Uterus (tissue), 4 donors: ENCODE data around the gene SEC22C. TPM values are rescaled to one million over a fixed set of nuclear protein-coding genes. Genes with fewer than 3 reads are reported as not detected.

ENCODE experiments used
- DNase-seq, 2 donors: peaks; one replicate each; pipeline ENCODE4 v3.0.0-alpha.2; 2019 to 2020
- H3K27ac ChIP-seq, 2 donors: fragments of 200-600 bp; sonication (generic); 1 replicate in 1 of 2; 2 replicates in 1 of 2; pipeline ENCODE4 v1.5.1; 2016 to 2018
- H3K27me3 ChIP-seq, 2 donors: fragments of 200-600 bp; sonication (generic); one replicate each; pipeline ENCODE4 v1.5.1; 2018 to 2019; ENCODE audit warnings: control low read depth in 1 of 2
- H3K36me3 ChIP-seq, 2 donors: fragments of 200-600 bp; sonication (generic); one replicate each; pipeline ENCODE4 v1.5.1; 2019; ENCODE audit warnings: control low read depth in 1 of 2
- H3K4me1 ChIP-seq, 2 donors: fragments of 200-600 bp; sonication (generic); one replicate each; pipeline ENCODE4 v1.5.1; 2018 to 2019; ENCODE audit warnings: control low read depth in 1 of 2
- H3K4me3 ChIP-seq, 2 donors: fragments of 200-600 bp; sonication (generic); 1 replicate in 1 of 2; 2 replicates in 1 of 2; pipeline ENCODE4 v1.5.1; 2018 to 2019; ENCODE audit warnings: mild to moderate bottlenecking in 1 of 2
- H3K9me3 ChIP-seq, 2 donors: fragments of 200-600 bp; sonication (generic); one replicate each; pipeline ENCODE4 v1.5.1; 2019; ENCODE audit warnings: control low read depth in 1 of 2
- POLR2A ChIP-seq, 2 donors: fragments of 450-650 bp; IDR thresholded peaks; one replicate each; pipeline ENCODE4 v1.6.1; 2016; ENCODE audit warnings: antibody characterized with exemption in 2 of 2, mild to moderate bottlenecking in 1 of 2, moderate library complexity in 1 of 2
- intact Hi-C: fragments of 100-400 bp; cut with DNase I; formaldehyde crosslinking; loops from one replicate; pipeline ENCODE4 v1.15.1; 2023; ENCODE audit warnings: low total_unique reads
- total RNA-seq, 4 donors: library from RNA; depleted of rRNA in 3 of 4; stranded (reverse); fragments of >200 nt in 3 of 4; gene quantifications; one replicate each; pipeline versions ENCODE4 v1.1.0 to v1.2.4, GENCODE V29; 2014 to 2023
- TF ChIP-seq, protein P1 (sequence below), 4 experiments: fragments of 200-600 bp in 2 of 4; fragments of 450-650 bp in 2 of 4; sonication (generic) in 2 of 4; IDR thresholded peaks; one replicate each; pipeline ENCODE4 v1.5.1; 2016 to 2019; ENCODE audit warnings: antibody characterized with exemption in 4 of 4, mild to moderate bottlenecking in 2 of 4, moderate library complexity in 1 of 4
- donor health status: DM: yes; HTN: yes; CAD: no.

Gene SEC22C
- total RNA-seq, 4 donors from 2014 or later, result 49.7 to 82.6 (median 66.0) TPM

- intact Hi-C loops, result no loop called here
Measured at GRCh38 chr3:42505849-42506410, 75.8 kb downstream of the SEC22C start.

DNA sequence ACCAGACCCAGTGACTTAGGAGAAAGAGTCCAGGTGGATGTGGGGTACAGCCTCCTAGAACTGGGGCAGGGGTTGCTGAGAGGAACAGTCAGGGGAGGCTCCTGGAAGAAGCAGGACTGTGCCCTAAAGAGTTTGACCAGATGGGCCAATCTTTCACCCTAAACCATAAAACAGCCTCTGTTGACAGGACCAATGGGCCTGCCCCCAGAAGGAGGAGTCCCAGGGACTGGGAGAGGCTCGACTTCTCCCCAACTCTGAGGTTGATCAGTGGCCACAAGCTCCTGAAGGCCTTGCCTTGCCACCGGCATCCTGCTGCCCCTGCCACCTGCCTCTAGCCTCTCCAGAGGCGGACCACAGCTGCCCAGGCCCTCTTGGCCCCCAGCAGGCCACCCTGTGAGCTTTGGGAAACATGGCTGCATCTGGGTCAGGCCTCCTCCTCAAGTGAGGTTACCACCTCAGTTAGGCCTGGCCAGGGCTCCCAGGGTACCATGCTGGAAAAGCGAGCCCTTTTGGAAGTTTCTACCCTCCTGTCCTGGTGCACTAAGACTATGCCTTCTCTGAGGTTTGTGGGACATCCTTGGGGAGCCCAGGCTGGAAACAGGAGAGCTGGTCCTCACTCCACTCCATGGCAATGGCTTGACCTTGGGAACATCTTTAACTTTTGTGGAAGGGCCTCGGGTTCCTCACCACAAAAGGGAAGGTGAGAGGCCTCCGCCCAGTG is 76.5 kb downstream of the SEC22C start:
- Histone ChIP-seq H3K4me1 (peaks cover 0 to 14% of the 10 kb centered on the region in 2 donors), H3K4me3 (no peak overlapping the region), H3K9me3 (no peaks in the 10 kb centered on the region), H3K27ac (no peak overlapping the region), H3K27me3 (peaks cover 0 to 11% of the 10 kb centered on the region in 2 donors), H3K36me3 (no peaks in the 10 kb centered on the region)
- TF ChIP-seq, protein P1, sequence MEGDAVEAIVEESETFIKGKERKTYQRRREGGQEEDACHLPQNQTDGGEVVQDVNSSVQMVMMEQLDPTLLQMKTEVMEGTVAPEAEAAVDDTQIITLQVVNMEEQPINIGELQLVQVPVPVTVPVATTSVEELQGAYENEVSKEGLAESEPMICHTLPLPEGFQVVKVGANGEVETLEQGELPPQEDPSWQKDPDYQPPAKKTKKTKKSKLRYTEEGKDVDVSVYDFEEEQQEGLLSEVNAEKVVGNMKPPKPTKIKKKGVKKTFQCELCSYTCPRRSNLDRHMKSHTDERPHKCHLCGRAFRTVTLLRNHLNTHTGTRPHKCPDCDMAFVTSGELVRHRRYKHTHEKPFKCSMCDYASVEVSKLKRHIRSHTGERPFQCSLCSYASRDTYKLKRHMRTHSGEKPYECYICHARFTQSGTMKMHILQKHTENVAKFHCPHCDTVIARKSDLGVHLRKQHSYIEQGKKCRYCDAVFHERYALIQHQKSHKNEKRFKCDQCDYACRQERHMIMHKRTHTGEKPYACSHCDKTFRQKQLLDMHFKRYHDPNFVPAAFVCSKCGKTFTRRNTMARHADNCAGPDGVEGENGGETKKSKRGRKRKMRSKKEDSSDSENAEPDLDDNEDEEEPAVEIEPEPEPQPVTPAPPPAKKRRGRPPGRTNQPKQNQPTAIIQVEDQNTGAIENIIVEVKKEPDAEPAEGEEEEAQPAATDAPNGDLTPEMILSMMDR (IDR thresholded peaks at IDR 0.05), result no peak
- TF ChIP-seq POLR2A (IDR thresholded peaks at IDR 0.05), result no peak
- intact Hi-C loops, result no loop called here
- peak; percentile 2 to 5 for DNase-seq

More at GRCh38 chr3:42505849-42506410, 75.8 kb downstream of the SEC22C start:
- Histone ChIP-seq H3K4me3 (no peak overlapping the region), H3K27ac (no peak overlapping the region), H3K27me3 (peaks cover 0 to 4% of the 10 kb centered on the region in 2 donors), H3K36me3 (no peaks in the 10 kb centered on the region), H3K9me3 (no peaks in the 10 kb centered on the region), H3K4me1 (peaks cover 0 to 14% of the 10 kb centered on the region in 2 donors)
- peak; percentile 2 to 4 for DNase-seq
- TF ChIP-seq, protein P1 (IDR thresholded peaks at IDR 0.05), result no peak
- no peak for TF ChIP-seq POLR2A (IDR thresholded peaks at IDR 0.05)

DNA sequence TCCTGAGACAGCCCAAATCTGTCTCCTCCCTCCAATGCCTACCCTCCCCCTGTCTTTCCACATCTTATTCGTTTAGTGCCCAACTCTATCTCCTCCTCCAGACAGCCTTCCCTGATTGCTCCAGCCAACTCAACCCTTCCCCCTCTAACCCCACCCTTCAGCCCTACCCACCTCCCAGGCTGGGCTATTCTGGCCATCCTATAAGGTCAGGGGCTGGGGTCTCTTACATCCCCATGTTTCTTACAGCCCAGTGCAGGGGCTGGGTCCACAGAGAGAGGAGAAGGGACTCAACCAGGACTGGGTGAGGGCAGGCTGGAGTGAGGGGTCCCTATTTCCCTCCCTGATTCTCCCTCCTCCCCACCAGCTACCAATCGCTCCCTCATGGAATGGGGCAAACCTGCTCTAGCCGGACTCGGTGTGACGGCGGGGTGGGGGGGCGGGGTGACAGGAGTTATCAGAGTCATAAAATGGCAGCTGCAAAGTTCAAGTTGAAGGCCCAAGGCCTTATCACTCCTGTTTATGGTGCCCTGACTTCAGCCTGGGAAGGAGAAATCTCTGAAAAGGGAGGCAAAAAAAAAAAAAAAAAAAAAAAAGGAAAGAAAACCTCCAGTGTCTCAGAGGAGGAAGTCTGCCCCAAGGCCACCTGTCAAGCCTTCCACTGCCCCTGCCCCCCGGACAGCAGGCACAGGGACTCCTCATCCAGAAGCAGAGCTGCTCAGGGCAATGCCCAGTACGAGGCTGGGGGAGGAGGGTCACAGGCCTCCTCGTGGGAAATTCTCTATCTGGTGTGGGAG is 77.2 kb downstream of the SEC22C start:
- Histone ChIP-seq H3K9me3 (no peaks in the 10 kb centered on the region), H3K27me3 (peaks cover 0 to 12% of the 10 kb centered on the region in 2 donors), H3K4me3 (no peak overlapping the region), H3K4me1 (peaks cover 0 to 14% of the 10 kb centered on the region in 2 donors), H3K27ac (no peak overlapping the region), H3K36me3 (no peaks in the 10 kb centered on the region)
- no peak for TF ChIP-seq POLR2A (IDR thresholded peaks at IDR 0.05)
- TF ChIP-seq, protein P1 (IDR thresholded peaks at IDR 0.05), result no peak
- intact Hi-C loops, result no loop called here
- peak; percentile 0 to 6 for DNase-seq

DNA sequence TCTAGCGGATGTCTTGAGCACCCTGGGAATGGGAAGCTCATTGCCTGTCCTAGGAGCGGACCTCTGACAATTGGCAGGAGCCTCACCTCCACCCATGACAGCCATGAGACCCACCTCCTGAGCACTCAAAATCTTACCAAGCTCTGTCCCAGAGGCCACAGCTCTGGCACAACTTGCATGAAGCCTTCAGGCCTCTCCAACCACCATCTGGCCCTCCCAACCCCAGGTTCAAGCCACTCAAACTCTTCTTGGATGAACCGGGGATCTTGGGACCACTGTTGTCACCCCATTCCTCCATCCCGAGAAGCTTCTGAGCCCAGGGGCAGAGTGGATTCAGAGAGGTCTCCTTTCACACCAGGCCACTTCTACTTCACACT is 77.8 kb downstream of the SEC22C start:
- H3K9me3 ChIP-seq, result no peaks in the 10 kb centered on the region
- H3K27me3 ChIP-seq, result peaks cover 0 to 12% of the 10 kb centered on the region in 2 donors
- no peak overlapping the region for H3K4me3 ChIP-seq
- DNase-seq, result peak in 1 of 2 donors; percentile 3
- peaks cover 0 to 14% of the 10 kb centered on the region in 2 donors for H3K4me1 ChIP-seq
- H3K27ac ChIP-seq, result no peak overlapping the region
- no peaks in the 10 kb centered on the region for H3K36me3 ChIP-seq
- TF ChIP-seq, protein P1 (IDR thresholded peaks at IDR 0.05), result no peak
- no peak for TF ChIP-seq POLR2A (IDR thresholded peaks at IDR 0.05)
- intact Hi-C loops, result no loop called here
